Ascending aorta (tissue), 2 donors: ENCODE measurements around the gene USP13. TPM values are rescaled to one million over a fixed set of nuclear protein-coding genes. Genes with fewer than 3 reads are reported as not detected.

ENCODE experiments used
- DNase-seq, 2 donors: peaks; one replicate each; pipeline ENCODE4 v3.0.0-alpha.2; 2019; ENCODE audit warnings: low spot score in 2 of 2
- H3K27ac ChIP-seq, 2 donors: fragments of 200-600 bp; sonication (generic); one replicate each; pipeline ENCODE4 v1.5.1; 2016 to 2017; ENCODE audit warnings: mild to moderate bottlenecking in 1 of 2
- H3K27me3 ChIP-seq: fragments of 200-600 bp; sonication (generic); one replicate; pipeline ENCODE4 v1.5.1; 2017
- H3K36me3 ChIP-seq, 2 donors: fragments of 200-600 bp; sonication (generic); one replicate each; pipeline ENCODE4 v1.5.1; 2016
- H3K4me1 ChIP-seq, 2 donors: fragments of 200-600 bp; sonication (generic); one replicate each; pipeline ENCODE4 v1.5.1; 2016 to 2017; ENCODE audit warnings: mild to moderate bottlenecking in 1 of 2
- H3K4me3 ChIP-seq, 2 donors: fragments of 200-600 bp; sonication (generic); one replicate each; pipeline ENCODE4 v1.5.1; 2016 to 2017; ENCODE audit warnings: mild to moderate bottlenecking in 1 of 2
- H3K9me3 ChIP-seq, 2 donors: fragments of 200-600 bp; sonication (generic); one replicate each; pipeline ENCODE4 v1.5.1; 2016
- CTCF ChIP-seq, 3 experiments: fragments of 200-600 bp in 2 of 3; fragments of 450-650 bp in 1 of 3; sonication (generic) in 2 of 3; IDR thresholded peaks; one replicate each; pipeline ENCODE4 v1.5.1; 2016 to 2019; ENCODE audit warnings: antibody characterized with exemption in 3 of 3, mild to moderate bottlenecking in 1 of 3, moderate library complexity in 1 of 3
- intact Hi-C: fragments of 100-400 bp; cut with DNase I; formaldehyde crosslinking; loops from one replicate; pipeline ENCODE4 v1.15.1; 2023
- total RNA-seq: library from RNA; depleted of rRNA; stranded (reverse); fragments of >200 nt; gene quantifications from one replicate; pipeline ENCODE4 v1.1.0, GENCODE V29; 2016

USP13 gene
- total RNA-seq, 1 donor from 2014 or later = 3.1 TPM

GRCh38 chr3:179791793-179792192 is 139.0 kb downstream of the USP13 start:
- Histone ChIP-seq H3K27me3 (no peaks in the 10 kb centered on the region), H3K4me1 (no peaks in the 10 kb centered on the region), H3K36me3 (no peaks in the 10 kb centered on the region), H3K27ac (no peak overlapping the region), H3K4me3 (no peak overlapping the region), H3K9me3 (no peaks in the 10 kb centered on the region)
- no peak for TF ChIP-seq CTCF (IDR thresholded peaks at IDR 0.05)
- intact Hi-C loops = no loop called here
- no peak for DNase-seq

- intact Hi-C loops = no loop called here
- no peak for TF ChIP-seq CTCF (IDR thresholded peaks at IDR 0.05)
- no peak overlapping the region for H3K27ac ChIP-seq
- DNase-seq = no peak
- no peaks in the 10 kb centered on the region for H3K4me1 ChIP-seq
- no peaks in the 10 kb centered on the region for H3K36me3 ChIP-seq
- no peak overlapping the region for H3K4me3 ChIP-seq
- no peaks in the 10 kb centered on the region for H3K9me3 ChIP-seq
- H3K27me3 ChIP-seq = no peaks in the 10 kb centered on the region
These were observed 141.5 kb downstream of the USP13 start for GRCh38 chr3:179794355-179794754.

GRCh38 chr3:179796421-179796820 is 143.6 kb downstream of the USP13 start:
- Histone ChIP-seq H3K4me1 (no peaks in the 10 kb centered on the region), H3K27me3 (no peaks in the 10 kb centered on the region), H3K4me3 (no peak overlapping the region), H3K36me3 (no peaks in the 10 kb centered on the region), H3K27ac (no peak overlapping the region), H3K9me3 (no peaks in the 10 kb centered on the region)
- DNase-seq = no peak
- intact Hi-C loops = no loop called here
- TF ChIP-seq CTCF (IDR thresholded peaks at IDR 0.05) = no peak

- no peak for TF ChIP-seq CTCF (IDR thresholded peaks at IDR 0.05)
- no peaks in the 10 kb centered on the region for H3K27me3 ChIP-seq
- intact Hi-C loops = no loop called here
- no peaks in the 10 kb centered on the region for H3K4me1 ChIP-seq
- no peak overlapping the region for H3K27ac ChIP-seq
- no peak for DNase-seq
- no peak overlapping the region for H3K4me3 ChIP-seq
- no peaks in the 10 kb centered on the region for H3K36me3 ChIP-seq
- no peaks in the 10 kb centered on the region for H3K9me3 ChIP-seq
These were observed 144.4 kb downstream of the USP13 start for GRCh38 chr3:179797192-179797591.

- Histone ChIP-seq H3K4me3 (no peak overlapping the region), H3K36me3 (no peaks in the 10 kb centered on the region), H3K27me3 (no peaks in the 10 kb centered on the region), H3K9me3 (no peaks in the 10 kb centered on the region), H3K27ac (no peak overlapping the region), H3K4me1 (no peaks in the 10 kb centered on the region)
- no peak for DNase-seq
- intact Hi-C loops = no loop called here
- no peak for TF ChIP-seq CTCF (IDR thresholded peaks at IDR 0.05)
These were observed 148.4 kb downstream of the USP13 start for GRCh38 chr3:179801263-179801662.

- Histone ChIP-seq H3K4me3 (no peak overlapping the region), H3K27me3 (no peaks in the 10 kb centered on the region), H3K9me3 (no peaks in the 10 kb centered on the region), H3K27ac (no peak overlapping the region), H3K4me1 (no peaks in the 10 kb centered on the region), H3K36me3 (no peaks in the 10 kb centered on the region)
- DNase-seq = no peak
- intact Hi-C loops = no loop called here
- no peak for TF ChIP-seq CTCF (IDR thresholded peaks at IDR 0.05)
These were observed 149.0 kb downstream of the USP13 start for GRCh38 chr3:179801856-179802255.
